Measurements from ENCODE around the gene KLF16. TPM values are rescaled to one million over a fixed set of nuclear protein-coding genes. Genes with fewer than 3 reads are reported as not detected.

Gene KLF16
- total and polyA plus RNA-seq, 2 experiments from 2014 or later: 8.9 to 20.2 TPM

DNA sequence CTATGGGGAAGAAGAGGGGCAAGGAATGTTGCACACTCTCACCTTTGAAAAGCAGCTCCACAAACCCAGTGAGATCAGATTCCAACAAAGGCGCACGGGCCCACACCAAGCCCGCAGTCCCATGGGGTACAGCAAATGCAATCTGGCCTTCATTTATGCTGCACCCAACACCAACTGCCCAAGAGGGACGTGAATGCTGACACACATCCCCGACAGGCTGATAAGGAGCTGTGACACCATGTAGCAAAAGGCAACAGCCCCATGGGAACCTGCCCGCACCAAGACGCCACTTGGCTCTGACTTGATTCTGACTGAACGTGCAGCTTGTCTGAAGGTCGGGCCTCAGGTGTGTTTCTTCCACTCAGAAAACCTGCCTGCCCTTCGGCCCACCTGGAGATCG, 32.4 kb downstream of the KLF16 start (continued):
- TF ChIP-seq, protein P1, sequence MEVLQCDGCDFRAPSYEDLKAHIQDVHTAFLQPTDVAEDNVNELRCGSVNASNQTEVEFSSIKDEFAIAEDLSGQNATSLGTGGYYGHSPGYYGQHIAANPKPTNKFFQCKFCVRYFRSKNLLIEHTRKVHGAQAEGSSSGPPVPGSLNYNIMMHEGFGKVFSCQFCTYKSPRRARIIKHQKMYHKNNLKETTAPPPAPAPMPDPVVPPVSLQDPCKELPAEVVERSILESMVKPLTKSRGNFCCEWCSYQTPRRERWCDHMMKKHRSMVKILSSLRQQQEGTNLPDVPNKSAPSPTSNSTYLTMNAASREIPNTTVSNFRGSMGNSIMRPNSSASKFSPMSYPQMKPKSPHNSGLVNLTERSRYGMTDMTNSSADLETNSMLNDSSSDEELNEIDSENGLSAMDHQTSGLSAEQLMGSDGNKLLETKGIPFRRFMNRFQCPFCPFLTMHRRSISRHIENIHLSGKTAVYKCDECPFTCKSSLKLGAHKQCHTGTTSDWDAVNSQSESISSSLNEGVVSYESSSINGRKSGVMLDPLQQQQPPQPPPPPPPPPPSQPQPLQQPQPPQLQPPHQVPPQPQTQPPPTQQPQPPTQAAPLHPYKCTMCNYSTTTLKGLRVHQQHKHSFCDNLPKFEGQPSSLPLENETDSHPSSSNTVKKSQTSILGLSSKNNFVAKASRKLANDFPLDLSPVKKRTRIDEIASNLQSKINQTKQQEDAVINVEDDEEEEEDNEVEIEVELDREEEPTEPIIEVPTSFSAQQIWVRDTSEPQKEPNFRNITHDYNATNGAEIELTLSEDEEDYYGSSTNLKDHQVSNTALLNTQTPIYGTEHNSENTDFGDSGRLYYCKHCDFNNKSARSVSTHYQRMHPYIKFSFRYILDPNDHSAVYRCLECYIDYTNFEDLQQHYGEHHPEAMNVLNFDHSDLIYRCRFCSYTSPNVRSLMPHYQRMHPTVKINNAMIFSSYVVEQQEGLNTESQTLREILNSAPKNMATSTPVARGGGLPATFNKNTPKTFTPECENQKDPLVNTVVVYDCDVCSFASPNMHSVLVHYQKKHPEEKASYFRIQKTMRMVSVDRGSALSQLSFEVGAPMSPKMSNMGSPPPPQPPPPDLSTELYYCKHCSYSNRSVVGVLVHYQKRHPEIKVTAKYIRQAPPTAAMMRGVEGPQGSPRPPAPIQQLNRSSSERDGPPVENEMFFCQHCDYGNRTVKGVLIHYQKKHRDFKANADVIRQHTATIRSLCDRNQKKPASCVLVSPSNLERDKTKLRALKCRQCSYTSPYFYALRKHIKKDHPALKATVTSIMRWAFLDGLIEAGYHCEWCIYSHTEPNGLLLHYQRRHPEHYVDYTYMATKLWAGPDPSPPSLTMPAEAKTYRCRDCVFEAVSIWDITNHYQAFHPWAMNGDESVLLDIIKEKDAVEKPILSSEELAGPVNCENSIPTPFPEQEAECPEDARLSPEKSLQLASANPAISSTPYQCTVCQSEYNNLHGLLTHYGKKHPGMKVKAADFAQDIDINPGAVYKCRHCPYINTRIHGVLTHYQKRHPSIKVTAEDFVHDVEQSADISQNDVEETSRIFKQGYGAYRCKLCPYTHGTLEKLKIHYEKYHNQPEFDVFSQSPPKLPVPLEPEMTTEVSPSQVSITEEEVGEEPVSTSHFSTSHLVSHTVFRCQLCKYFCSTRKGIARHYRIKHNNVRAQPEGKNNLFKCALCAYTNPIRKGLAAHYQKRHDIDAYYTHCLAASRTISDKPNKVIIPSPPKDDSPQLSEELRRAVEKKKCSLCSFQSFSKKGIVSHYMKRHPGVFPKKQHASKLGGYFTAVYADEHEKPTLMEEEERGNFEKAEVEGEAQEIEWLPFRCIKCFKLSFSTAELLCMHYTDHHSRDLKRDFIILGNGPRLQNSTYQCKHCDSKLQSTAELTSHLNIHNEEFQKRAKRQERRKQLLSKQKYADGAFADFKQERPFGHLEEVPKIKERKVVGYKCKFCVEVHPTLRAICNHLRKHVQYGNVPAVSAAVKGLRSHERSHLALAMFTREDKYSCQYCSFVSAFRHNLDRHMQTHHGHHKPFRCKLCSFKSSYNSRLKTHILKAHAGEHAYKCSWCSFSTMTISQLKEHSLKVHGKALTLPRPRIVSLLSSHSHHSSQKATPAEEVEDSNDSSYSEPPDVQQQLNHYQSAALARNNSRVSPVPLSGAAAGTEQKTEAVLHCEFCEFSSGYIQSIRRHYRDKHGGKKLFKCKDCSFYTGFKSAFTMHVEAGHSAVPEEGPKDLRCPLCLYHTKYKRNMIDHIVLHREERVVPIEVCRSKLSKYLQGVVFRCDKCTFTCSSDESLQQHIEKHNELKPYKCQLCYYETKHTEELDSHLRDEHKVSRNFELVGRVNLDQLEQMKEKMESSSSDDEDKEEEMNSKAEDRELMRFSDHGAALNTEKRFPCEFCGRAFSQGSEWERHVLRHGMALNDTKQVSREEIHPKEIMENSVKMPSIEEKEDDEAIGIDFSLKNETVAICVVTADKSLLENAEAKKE (CRISPR knock-in tag; IDR thresholded peaks at IDR 0.05): no peak
- TF ChIP-seq ZNF331 (CRISPR knock-in tag; IDR thresholded peaks at IDR 0.05; ENCODE audit: low read depth) (no peak), EZH2 (IDR thresholded peaks at IDR 0.05; ENCODE audit: low read depth, unreplicated experiment) (no peak)
- TF ChIP-seq, protein P2, sequence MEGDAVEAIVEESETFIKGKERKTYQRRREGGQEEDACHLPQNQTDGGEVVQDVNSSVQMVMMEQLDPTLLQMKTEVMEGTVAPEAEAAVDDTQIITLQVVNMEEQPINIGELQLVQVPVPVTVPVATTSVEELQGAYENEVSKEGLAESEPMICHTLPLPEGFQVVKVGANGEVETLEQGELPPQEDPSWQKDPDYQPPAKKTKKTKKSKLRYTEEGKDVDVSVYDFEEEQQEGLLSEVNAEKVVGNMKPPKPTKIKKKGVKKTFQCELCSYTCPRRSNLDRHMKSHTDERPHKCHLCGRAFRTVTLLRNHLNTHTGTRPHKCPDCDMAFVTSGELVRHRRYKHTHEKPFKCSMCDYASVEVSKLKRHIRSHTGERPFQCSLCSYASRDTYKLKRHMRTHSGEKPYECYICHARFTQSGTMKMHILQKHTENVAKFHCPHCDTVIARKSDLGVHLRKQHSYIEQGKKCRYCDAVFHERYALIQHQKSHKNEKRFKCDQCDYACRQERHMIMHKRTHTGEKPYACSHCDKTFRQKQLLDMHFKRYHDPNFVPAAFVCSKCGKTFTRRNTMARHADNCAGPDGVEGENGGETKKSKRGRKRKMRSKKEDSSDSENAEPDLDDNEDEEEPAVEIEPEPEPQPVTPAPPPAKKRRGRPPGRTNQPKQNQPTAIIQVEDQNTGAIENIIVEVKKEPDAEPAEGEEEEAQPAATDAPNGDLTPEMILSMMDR (conservative IDR thresholded peaks at IDR 0.05; ENCODE audit: low read depth in 2 of 2): no peak

DNA sequence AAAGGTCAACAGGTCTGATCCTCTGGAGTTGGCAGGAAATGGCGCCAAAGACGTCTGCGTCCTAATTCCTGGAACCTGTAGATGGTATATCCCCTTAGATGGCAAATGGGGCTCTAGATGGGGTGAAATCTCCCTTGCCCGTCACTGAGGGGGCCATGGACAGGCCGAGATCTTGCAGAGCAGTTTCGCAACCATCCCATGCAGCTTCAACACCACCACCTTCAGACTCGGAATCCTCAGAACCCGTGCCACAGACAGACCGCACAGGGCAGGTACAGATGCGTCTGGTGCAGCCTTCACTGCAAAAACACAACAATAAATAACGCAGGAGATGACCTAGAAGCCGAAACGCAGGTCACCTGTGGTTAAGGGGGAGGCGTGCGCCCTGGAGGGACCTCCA, 32.8 kb downstream of the KLF16 start:
- no peaks in the 10 kb centered on the region for H3K9me2 ChIP-seq (ENCODE audit: insufficient read depth)
- Mint-ChIP-seq H3K4me1 (peaks cover 6% of the 10 kb centered on the region; the same call in 2 of the 3 replicates), H3K27ac (no peak overlapping the region), H3K4me3 (no peak overlapping the region), H3K9me3 (no peaks in the 10 kb centered on the region), H3K36me3 (ENCODE audit: low read depth) (peaks cover 8% of the 10 kb centered on the region; the same call in 2 of the 3 replicates), H3K27me3 (ENCODE audit: insufficient read depth, low read depth, poor library complexity) (peaks cover 10% of the 10 kb centered on the region)
- TF ChIP-seq POLR2AphosphoS5 (IDR thresholded peaks at IDR 0.05; ENCODE audit: low read depth) (no peak), JUNB (IDR thresholded peaks at IDR 0.05; ENCODE audit: unreplicated experiment) (no peak)
- TF ChIP-seq, protein P3, sequence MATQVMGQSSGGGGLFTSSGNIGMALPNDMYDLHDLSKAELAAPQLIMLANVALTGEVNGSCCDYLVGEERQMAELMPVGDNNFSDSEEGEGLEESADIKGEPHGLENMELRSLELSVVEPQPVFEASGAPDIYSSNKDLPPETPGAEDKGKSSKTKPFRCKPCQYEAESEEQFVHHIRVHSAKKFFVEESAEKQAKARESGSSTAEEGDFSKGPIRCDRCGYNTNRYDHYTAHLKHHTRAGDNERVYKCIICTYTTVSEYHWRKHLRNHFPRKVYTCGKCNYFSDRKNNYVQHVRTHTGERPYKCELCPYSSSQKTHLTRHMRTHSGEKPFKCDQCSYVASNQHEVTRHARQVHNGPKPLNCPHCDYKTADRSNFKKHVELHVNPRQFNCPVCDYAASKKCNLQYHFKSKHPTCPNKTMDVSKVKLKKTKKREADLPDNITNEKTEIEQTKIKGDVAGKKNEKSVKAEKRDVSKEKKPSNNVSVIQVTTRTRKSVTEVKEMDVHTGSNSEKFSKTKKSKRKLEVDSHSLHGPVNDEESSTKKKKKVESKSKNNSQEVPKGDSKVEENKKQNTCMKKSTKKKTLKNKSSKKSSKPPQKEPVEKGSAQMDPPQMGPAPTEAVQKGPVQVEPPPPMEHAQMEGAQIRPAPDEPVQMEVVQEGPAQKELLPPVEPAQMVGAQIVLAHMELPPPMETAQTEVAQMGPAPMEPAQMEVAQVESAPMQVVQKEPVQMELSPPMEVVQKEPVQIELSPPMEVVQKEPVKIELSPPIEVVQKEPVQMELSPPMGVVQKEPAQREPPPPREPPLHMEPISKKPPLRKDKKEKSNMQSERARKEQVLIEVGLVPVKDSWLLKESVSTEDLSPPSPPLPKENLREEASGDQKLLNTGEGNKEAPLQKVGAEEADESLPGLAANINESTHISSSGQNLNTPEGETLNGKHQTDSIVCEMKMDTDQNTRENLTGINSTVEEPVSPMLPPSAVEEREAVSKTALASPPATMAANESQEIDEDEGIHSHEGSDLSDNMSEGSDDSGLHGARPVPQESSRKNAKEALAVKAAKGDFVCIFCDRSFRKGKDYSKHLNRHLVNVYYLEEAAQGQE (IDR thresholded peaks at IDR 0.05; ENCODE audit: unreplicated experiment): no peak
- TF ChIP-seq, protein P4, sequence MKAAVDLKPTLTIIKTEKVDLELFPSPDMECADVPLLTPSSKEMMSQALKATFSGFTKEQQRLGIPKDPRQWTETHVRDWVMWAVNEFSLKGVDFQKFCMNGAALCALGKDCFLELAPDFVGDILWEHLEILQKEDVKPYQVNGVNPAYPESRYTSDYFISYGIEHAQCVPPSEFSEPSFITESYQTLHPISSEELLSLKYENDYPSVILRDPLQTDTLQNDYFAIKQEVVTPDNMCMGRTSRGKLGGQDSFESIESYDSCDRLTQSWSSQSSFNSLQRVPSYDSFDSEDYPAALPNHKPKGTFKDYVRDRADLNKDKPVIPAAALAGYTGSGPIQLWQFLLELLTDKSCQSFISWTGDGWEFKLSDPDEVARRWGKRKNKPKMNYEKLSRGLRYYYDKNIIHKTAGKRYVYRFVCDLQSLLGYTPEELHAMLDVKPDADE (IDR thresholded peaks at IDR 0.05): no peak
- no peak overlapping the region for H3K4me3 ChIP-seq
- DNase-seq (ENCODE audit: low spot score): no peak
- peaks cover 12% of the 10 kb centered on the region for H4K20me1 ChIP-seq (replicated peaks; ENCODE audit: insufficient read depth)
- H3F3A ChIP-seq (replicated peaks; ENCODE audit: low read depth): 0 out of 2 replicates have a peak, but pooled peaks cover 4% of the 10 kb centered on the region
- peaks cover 31% of the 10 kb centered on the region for H3K79me2 ChIP-seq (replicated peaks; ENCODE audit: insufficient read depth)
- H3K36me3 ChIP-seq (ENCODE audit: insufficient read depth): no peaks in the 10 kb centered on the region
- no peak overlapping the region for H3K4me2 ChIP-seq
- no peaks in the 10 kb centered on the region for H3K4me1 ChIP-seq (ENCODE audit: insufficient read depth)
- H3K27ac ChIP-seq (ENCODE audit: low read depth): no peak overlapping the region
- no peak for ATAC-seq
- H3K27me3 ChIP-seq (ENCODE audit: insufficient read depth): no peaks in the 10 kb centered on the region
- H2AFZ ChIP-seq: no peak overlapping the region

Measured in GM23338 (cell line).